Measurements from ENCODE around the gene FIGNL2.

Gene FIGNL2

DNA sequence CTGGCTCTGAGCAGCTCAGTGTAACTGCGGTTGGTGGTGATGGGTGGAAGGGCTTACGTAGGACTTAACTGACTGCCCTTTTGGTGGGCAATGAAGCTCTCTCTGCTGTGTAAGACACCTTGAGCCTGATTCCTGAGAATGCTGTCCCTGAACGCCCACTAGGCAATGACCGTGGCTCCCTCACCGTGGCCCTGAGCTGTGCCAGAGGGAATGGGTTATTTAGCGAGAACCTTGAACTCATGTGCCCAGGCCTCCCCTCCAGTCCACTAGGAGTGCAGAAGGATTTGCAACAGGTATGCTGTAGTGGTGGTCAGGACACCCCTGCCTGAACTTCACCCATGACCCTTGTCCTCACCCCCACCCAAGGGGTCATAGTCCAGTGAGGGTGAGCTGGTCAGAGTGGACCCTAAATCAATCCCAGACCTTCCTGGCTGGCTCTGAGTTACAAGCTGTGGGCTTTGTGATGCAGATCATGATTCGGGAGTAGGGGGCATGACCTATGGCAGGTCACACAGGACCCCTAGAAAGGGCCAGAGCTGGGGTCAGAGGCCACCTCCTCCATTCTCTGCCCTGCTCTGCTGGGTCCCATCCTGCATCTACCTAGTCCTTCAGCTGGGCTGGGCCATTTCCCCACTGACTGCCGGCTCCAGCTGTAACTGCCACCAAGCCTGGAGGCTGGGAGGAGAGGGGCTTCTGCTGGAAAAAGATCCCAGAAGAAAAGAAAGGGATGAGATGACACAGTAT is 24.9 kb upstream of the FIGNL2 start:
- no peak for DNase-seq

DNA sequence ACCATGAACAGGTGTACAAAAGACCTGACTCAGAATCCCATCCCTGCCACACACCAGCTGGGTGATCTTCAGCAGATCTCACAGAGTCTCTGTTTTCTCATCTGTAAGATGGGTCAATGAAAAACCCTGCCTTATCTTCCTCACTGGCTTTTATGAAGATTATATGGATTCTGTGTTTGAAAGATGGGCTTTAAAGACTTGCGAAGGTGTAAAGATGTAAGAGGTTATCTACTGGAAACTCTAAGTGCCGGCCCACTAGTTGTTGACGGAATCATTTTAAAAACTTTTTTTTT is 24.1 kb upstream of the FIGNL2 start:
- no peak for DNase-seq

DNA sequence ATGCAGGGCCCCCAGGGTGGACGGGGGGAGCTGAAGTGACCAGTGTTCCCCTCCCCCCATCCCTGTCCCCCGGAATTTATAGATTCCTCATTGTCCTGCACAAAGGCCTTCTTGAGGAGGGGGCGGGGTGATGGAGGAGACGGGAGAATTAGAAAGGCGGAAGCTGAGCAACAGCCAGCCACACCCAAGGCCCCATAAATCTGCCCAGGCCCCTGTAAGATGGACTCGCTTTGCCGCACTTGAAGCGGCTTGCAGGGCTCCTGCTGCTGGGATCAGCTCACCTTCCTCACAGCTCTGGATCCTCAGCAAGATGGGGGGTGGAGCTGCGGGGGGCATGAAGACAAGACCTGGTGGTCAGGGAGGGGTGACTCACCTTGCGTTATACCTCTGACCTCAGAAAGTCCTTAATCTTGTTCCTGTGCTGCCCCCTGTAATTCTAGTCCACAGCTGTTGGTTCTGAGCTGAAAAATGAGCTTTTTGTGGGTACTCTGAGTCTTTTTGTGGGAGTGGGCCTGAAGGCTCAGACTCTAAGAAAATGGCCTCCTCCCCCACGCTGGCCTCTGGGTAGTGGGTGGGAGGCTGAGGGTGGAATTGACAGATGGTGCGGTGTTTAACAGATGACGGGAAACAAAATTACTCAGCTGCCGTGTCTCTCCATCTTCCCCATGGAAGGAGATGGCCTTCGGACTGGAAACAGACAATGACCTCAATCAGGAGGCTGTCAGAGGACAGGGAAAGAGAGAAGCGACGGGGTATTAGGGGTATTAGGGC is 23.6 kb upstream of the FIGNL2 start:
- no peak for DNase-seq

DNA sequence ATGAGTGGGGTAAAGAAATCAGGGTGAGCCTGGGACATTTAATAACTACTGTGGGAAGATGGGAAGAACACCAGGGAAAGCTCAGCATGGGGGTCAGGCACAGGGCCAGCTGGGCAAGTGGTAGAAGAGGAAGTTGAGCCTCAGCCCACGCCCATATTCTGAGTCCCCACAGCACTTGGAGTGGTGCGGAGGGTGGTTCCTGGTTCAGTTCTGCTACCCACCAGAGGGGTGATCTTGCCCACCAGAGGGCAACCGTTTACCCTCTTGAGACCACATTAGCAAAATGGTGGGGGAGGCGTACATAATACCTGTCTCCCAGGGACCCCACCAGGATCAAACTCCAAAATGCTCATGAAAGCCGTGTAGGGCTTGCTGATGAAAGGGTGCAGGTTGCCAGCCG is 22.6 kb upstream of the FIGNL2 start:
- DNase-seq, result no peak

DNA sequence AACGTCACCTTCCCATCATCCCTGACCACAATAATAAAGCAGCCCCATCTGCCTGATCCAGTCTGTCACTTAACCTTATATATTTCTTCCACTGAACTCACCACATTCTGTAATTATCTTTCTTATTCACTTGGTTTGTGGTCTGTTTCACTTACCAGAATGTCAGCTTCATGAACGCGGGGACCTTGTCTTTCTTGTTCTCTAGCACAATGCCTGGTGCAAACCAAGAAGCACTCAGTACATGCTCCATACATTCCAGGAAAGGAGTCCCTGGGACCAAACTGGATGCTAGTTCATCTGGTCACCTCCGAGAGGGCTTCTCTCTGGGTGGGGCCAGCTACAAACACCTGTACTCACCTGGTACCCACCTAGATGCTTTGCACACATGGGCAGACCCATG is 22.0 kb upstream of the FIGNL2 start:
- no peak for DNase-seq

DNA sequence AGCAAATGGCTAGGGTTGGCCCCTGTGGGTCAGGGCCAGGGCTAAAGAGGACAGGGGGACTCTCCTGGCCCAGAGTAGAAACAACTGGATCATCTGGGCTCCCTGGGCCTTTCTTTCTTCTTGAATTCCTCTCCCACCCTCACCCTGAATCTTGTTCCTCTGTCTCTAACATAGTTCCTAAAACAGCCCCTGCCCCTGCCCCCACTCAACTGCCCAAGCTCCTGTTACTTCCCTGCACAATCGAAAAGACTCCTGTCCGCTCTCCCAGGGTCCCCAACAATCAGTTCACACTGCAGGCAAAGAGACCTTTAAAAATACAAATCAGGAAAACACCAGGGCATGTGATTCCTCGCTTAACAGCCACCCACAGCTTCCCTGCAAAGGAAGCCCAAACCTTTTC is 21.4 kb upstream of the FIGNL2 start:
- no peak for DNase-seq

DNA sequence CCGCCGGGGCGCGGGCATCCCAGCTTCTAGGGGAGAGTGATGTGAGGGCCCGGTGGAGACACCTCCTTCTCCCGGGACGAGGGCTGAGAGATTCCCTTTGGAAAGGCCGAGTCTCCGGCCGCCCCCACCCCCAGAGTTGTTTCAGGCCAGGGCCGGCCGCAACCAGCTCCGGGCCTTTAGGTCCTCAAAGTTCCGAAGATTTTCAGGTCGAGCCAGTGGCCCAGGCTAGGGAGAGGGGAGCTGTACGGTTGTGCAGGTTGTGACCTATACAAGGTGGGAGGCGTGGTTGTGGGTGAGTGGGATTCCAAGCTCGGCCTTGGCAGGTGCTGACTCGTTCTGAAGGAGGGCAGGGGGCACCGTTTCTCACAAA is 21.0 kb upstream of the FIGNL2 start:
- DNase-seq, result no peak

DNA sequence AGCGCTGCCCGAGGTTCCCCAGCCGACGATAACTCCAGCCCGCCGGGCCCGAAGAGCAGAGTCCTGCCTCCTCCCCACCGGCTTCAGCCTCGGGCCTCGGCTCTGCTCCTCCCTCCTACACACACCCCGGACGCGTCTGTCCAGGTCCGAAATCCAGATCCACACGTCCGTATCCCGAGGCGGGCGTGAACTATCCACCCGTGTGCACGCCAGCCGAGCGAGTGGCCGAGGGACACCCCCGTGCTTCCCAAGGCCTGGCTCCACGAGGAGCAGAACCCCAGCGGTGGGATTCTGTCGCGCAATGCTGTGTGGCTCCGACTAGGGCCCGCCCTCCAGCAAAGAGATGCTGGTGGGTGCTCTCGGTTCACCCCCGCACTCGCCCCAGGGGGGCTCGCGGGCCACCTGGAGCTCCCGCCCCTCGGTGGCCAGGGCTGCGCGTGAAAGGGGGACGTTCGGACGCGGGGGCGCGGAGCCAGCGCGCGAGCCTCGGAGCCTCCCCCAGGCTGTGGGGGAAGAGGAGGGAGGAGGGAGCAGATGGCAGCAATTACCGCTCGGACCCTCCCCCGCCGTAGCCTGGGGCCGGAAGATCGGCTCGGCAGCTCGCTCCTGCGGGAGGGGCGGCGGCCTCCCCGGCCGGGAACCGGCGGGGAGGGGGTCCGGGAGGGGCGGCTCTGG is 20.4 kb upstream of the FIGNL2 start:
- no peak for DNase-seq

DNA sequence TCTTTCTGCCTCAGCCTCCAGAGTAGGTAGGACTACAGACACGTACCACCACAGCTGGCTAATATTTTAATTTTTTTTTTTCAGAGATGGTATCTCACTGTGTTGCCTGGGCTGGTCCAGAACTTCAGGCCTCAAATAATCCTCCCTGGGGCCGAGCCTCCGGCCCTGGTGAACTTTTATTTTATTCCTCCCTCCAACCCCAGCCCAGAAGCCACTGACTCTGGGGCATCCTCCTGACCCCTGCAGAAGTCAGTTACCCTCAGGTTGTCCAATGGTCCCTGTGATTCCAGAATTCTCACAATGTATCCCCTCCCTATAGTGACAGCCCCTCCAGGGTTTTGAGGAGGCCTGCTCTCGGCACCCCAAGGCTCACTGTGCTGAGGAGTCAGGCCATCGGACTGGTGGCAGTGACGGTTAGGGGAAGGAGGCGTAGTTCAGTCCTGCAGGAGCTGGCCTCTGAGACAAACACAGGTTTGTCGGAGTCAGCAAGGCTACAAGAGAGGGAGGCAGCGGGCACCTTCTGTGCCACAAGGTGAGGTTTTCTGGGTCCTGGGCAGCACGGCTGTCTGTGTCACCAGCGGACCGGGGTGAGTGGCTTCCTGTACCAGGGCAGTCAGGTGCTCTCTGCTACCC is 19.4 kb upstream of the FIGNL2 start:
- no peak for DNase-seq

DNA sequence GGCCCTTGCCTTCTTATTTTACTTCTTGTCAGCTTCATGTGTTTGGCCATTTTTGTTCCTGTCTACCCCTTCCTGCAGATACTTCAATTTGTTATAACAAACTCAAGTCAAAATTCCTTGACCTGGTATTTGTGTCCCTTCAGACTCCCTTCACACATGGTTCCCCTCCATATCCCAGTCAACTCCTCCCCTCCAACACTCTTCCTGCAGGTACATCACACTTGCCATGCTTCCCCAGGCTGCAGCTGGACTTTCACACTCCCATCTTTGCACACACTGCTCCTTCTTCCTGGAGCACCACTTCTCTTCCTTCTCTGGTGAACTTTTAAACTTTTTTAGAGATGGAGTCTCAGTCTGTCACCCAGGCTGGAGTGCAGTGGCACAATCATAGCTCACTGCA is 18.9 kb upstream of the FIGNL2 start:
- DNase-seq, result no peak

DNA sequence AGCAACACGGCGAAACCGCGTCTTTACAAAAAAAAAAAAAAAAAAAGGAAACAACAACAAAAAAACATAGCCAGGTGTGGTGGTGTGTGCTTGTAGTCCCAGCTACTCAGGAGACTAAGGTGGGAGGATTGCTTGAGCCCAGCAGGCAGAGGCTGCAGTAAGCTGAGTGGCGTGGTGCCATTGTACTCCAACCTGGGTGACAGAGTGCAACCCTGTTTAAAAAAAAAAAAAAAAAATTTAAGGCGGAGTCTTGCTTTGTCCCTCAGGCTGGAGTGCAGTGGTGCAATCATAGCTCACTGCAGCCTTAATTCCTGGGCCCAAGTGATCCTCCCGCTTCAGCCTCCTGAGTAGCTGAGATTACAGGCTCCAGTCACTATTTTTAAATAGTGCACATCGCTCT is 18.2 kb upstream of the FIGNL2 start:
- no peak for DNase-seq

DNA sequence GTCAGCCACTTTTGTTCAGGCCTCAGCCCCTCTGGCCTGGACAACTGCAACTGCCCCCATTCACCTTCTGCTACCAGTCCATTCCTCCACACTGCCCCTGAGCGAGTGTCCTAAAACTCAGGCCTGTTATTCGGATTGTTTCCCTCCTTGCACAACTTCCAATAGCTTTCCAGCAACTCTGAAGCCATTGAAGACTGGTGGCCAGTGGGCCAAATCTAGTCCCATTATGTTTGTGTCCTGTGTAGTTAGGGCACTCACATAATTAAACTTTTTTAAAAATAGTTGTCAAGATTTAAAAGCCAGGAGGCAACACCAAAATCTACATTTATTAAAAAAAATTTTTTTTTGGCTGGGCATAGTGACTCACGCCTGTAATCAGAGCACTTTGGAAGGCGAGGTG is 17.8 kb upstream of the FIGNL2 start:
- DNase-seq, result no peak

DNA sequence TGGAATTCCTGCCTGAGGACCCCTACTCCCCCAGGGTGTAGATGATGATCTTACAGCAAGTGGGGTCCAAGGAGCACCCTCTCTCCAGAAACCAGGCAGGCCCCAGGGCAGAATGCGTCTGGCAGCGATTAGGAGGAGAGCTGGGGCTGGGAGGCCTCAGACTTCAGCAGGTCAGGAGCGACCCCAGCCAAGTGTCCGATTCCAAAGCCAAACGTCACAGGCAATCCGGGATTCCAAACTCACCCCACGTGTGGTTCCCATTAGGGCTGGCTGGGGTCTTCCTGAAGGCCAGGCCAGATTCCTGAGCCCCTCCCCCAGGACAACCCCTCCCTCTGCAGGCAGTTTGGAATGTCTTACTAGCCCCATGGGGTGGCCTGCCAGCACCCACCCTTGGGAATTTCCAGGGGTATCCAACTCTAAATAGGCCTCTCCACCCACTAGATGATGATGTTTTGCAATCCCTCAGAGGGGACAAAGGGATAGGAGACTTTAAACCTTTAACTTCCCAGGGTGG is 17.3 kb upstream of the FIGNL2 start:
- DNase-seq, result no peak

DNA sequence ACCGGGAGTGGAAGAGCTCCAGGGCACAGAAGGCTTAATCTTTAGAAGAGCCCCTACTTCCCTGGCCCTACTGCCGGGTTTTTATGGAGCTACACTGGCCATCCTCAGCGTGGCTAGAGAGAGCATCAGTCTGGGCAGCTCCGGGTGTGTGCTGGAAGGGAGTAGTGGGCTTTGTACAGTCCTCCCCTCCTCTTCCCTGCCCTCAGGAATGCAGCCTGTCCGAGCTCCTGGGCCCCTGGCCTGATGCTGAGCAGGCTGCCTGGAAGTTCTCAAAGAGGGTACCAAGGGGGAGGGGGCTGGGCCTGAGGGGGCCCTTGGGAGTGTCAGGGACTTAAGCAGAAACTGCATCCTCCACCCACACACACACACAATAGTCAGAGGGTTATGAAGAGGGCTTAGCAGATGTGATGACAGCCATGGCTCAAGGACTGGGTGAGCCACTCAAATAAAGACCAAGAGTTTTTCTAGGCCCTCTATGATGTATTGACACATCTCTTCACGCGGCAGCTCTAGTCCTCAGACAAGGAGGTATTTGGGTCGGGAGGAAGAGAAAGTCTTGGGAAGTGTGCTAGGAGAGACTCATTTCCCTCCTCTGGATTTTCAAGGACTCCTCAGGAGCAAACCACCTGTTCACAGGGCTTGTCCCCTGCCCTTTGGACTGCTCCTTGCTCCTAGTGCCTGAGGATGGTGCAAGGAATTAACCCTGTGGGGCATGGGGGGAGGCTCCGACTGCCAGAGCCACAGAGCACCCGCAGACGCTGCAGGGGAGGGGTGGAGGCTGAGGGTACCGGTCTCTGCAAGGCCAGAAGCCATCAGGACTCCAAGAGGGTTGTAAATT is 16.5 kb upstream of the FIGNL2 start:
- DNase-seq, result no peak

DNA sequence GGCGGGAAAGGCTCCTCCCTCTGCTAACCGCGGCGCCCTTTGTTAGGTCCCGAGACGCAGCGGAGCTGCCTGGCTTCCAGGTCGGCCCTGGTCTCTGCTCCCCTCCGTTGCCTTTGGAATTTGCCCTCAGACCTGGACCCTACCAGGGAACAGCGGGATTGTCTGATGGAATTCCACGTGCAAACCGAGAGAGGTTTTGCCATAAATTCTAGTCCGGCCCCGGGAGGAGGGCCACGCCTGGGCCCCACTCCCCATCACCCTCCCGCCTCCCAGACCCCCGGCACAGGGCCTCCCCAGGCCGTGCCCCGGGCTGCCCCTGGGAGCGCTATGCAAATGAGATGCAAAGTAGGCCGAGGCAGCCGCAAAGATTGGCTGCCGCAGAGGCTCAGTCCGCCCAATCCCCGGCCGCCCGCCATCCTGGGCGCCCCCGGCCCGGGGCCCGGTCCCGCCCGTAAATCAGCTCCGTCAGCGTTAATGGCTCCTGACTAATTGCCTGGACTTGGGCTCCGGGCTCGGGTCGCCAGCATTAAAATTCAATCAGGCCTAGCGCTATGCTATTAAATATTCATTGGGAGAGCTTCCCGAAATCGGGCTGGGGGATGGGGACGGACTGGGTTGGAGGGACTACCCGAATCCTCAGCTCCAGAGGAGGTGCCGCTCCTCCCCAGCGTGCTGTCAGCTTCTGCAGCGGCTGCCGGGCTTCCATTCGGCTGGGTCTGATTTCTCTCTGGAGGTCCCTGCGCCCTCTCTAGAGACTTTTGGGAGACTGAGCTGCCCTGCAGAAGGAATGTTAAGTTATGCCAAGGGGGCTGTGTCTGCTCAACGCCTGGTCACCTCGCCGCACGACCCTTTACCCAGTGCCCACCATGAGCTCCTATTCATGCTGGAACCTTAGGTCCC is 15.7 kb upstream of the FIGNL2 start:
- DNase-seq, result no peak

DNA sequence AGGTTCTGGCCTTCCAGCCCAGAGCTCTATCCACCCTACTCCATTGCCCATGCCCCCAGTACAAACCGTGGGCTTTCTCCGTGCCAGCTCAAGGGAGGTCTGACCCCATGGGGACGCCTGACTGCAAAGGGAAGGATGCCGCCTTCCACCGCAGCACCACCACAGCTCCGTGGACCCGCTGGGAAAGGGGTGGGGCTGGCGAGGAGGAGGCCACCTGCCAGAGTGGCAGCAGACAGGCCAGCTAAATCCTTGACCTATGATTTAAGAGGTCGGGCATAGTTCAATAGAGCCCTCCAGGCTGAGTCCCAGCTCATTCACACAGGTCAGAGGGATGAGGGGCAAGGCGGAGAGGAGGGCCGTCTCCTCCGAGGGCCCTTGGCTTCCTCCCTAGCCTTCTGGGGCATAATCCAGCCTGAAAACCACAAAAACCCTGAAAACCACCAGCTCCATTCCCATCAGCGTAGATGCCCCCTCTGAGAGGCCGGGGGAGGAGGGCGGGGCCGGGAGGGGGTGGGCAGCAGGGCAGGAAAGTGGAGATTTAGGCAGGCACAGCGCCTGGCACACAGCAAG is 14.9 kb upstream of the FIGNL2 start:
- DNase-seq, result no peak

DNA sequence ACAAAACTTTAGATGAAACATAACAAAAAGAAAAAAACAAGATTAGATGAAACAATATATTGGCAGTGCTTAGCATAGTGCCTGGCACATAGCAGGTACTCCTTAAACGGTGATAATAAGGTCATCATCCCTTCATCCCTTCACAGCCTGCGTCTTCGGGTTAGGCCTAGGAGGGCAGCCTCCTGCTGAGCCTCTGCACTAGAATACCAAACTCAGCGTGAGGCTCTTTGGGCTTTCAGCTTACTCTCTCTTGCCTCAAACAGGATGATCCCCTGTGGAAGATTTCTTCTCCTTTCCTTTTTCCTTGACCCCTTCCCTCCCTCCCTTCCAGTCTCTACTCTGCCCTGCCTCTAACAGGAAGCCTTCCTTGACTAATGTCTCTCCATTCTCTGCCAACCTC is 14.4 kb upstream of the FIGNL2 start:
- no peak for DNase-seq

DNA sequence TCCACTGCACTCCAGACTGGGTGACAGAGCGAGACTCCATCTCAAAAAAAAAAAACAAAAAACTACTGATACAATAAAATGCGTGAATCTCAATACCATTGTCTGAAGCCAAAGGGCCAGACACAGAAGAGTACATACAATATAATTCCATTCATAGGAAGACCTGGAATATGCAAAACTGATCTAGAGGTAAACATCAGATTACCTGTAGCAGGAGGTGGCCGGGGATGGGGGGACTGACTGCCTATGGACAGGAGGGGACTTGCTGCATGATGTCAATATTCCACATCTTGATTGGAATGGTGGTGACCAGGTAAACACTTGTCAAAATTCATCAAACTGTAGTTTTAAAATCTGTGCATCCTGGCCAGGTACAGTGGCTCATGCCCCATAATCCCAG is 12.5 kb upstream of the FIGNL2 start:
- DNase-seq, result no peak

DNA sequence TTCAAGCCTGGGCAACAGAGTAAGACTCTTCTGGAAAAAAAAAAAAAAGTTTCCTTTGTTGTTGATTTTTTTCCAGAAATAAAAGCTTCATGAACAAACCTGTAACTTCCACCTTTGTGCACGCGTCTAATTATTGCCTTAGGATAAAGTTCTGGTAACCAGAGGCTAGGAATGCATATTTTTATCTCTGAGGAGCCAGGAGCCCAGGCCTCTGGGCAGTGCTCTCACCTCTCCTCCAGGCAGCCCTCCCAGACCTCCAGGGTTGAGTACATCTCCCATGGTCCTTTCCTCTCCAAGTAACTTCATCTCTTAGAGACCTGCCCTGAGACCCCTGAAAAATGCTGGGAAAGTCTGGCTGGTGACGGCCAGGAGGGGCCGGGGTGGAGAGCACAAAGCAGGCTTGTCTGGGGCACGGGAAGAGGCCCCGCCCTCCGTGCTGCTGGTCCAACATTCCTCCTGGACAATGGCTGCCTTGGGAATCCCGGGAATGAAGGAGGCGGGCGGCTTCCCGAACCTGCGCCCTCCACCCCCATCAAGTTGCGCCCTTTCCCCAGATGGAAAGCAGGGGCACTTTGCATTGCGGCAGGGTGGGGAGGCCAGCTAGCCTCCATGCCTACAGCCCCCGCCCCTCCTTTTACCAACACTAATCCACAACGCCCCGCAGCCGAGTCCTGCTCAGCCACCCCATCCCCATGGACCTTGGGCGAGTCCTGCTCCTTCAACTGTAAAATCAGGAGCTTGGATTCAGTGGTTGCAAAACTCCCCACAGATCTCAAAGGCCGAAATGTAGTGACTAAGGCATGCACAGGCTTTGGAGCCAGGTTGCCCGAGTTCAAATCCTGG is 7.3 kb upstream of the FIGNL2 start:
- DNase-seq, result no peak

DNA sequence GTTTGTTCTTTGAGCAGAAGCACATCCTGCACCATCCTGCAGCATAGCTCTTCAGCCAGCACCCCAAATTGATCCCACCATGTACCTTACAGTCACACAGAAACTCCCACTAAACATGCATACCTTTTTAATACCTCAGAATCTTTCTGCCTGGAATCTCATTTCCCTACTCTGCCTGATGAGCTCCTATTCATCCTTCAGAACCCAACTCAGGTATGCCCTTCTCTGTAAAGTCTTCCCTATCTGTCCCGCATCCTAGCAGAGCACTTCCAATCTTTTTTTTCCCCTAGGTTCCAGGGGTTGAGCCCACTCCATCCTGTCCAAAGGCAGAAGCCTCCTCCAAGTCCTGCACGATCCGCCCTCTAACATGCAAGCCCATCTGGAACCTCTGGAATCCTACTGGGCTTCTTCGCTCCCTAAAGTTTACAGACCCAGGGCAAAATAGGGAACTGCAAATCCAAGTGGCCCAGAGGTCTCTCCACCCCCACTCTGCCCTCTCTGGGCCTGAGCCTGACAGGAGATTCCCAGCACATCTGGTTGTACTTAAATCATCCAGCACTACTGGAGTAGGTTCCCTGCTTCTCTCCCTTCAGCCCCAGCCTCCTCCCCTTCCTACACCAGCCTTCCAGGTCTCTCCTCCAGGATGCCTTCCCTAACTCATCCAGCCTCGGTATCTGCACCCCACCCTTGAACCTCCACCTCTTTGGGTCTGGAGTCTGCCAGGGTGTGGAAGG is 4.1 kb upstream of the FIGNL2 start:
- DNase-seq, result no peak
